GM23338 (cell line): Measurements from ENCODE around the gene SLC8A3.

Experiments used
- CREB1 ChIP-seq: fragments of 250-450 bp; sonication (Bioruptor Pico); IDR thresholded peaks from 2 replicates; pipeline ENCODE4 v1.5.0; 2020; ENCODE audit warnings: low read depth, mild to moderate bottlenecking, moderate library complexity
- CTCF ChIP-seq, 2 experiments: fragments of 200-600 bp in 1 of 2; sonication (generic) in 1 of 2; conservative IDR thresholded peaks; 2 replicates each; pipeline versions ENCODE4 v1.5.1 to v1.6.1; 2016 to 2017; ENCODE audit warnings: antibody characterized with exemption in 2 of 2, low read depth in 2 of 2, mild to moderate bottlenecking in 2 of 2, moderate library complexity in 1 of 2
- ETS1 ChIP-seq: IDR thresholded peaks from 2 replicates; pipeline ENCODE4 v1.6.1; 2016; ENCODE audit warnings: antibody characterized with exemption
- EZH2 ChIP-seq: fragments of 200-600 bp; sonication (generic); IDR thresholded peaks from one replicate; pipeline ENCODE4 v1.8.0; 2017; ENCODE audit warnings: antibody characterized with exemption, mild to moderate bottlenecking, low read depth; ENCODE audit not compliant: unreplicated experiment
- EZH2phosphoT487 ChIP-seq: fragments of 200-600 bp; sonication (generic); IDR thresholded peaks from one replicate; pipeline ENCODE4 v1.8.1; 2018; ENCODE audit warnings: antibody characterized with exemption; ENCODE audit not compliant: unreplicated experiment
- JUNB ChIP-seq: IDR thresholded peaks from one replicate; pipeline ENCODE4 v1.6.1; 2016; ENCODE audit warnings: antibody characterized with exemption; ENCODE audit not compliant: unreplicated experiment
- POLR2AphosphoS5 ChIP-seq: IDR thresholded peaks from 2 replicates; pipeline ENCODE4 v1.6.1; 2016; ENCODE audit warnings: antibody characterized with exemption, low read depth
- REST ChIP-seq: IDR thresholded peaks from one replicate; pipeline ENCODE4 v1.6.1; 2018; ENCODE audit warnings: antibody characterized with exemption; ENCODE audit not compliant: unreplicated experiment
- STAT1 ChIP-seq: IDR thresholded peaks from one replicate; pipeline ENCODE4 v1.6.1; 2016; ENCODE audit warnings: antibody characterized with exemption; ENCODE audit not compliant: unreplicated experiment
- ZNF114 ChIP-seq: fragments of 250-450 bp; sonication (Bioruptor Pico); IDR thresholded peaks from 2 replicates; pipeline ENCODE4 v1.5.0; 2020; ENCODE audit warnings: mild to moderate bottlenecking, moderate library complexity
- ZNF331 ChIP-seq: fragments of 250-450 bp; sonication (Bioruptor Pico); IDR thresholded peaks from 2 replicates; pipeline ENCODE4 v1.5.0; 2020; ENCODE audit warnings: low read depth, mild to moderate bottlenecking, moderate library complexity

GRCh38 chr14:70166530-70167203 lies 22.1 kb downstream of the SLC8A3 start:
- TF ChIP-seq JUNB: no peak
- no peak for TF ChIP-seq EZH2
- no peak for TF ChIP-seq CTCF (conservative IDR thresholded peaks at IDR 0.05; ENCODE audit: low read depth in 2 of 2)
- TF ChIP-seq EZH2phosphoT487: no peak
- no peak for TF ChIP-seq REST
- no peak for TF ChIP-seq POLR2AphosphoS5
- TF ChIP-seq ETS1: no peak
- no peak for TF ChIP-seq CREB1 (CRISPR knock-in tag)
- TF ChIP-seq ZNF331 (CRISPR knock-in tag): no peak
- TF ChIP-seq ZNF114: no peak
- no peak for TF ChIP-seq STAT1
